GM10266 (cell line): ENCODE measurements around the gene RBKS.

Source experiments
- DNase-seq: peaks from one replicate; pipeline ENCODE4 v3.0.0; 2012; ENCODE audit errors: extremely low spot score
- TF ChIP-seq, protein P1 (sequence below): IDR thresholded peaks from 2 replicates; pipeline ENCODE4 v1.5.1; 2012; ENCODE audit warnings: mild to moderate bottlenecking, low read depth; ENCODE audit not compliant: control insufficient read depth, insufficient read depth; ENCODE audit errors: missing control alignments

RBKS gene

GRCh38 chr2:27906074-27906473 lies 15.9 kb upstream of the RBKS start:
- TF ChIP-seq, protein P1, sequence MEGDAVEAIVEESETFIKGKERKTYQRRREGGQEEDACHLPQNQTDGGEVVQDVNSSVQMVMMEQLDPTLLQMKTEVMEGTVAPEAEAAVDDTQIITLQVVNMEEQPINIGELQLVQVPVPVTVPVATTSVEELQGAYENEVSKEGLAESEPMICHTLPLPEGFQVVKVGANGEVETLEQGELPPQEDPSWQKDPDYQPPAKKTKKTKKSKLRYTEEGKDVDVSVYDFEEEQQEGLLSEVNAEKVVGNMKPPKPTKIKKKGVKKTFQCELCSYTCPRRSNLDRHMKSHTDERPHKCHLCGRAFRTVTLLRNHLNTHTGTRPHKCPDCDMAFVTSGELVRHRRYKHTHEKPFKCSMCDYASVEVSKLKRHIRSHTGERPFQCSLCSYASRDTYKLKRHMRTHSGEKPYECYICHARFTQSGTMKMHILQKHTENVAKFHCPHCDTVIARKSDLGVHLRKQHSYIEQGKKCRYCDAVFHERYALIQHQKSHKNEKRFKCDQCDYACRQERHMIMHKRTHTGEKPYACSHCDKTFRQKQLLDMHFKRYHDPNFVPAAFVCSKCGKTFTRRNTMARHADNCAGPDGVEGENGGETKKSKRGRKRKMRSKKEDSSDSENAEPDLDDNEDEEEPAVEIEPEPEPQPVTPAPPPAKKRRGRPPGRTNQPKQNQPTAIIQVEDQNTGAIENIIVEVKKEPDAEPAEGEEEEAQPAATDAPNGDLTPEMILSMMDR, result no peak
- DNase-seq, result no peak

DNA sequence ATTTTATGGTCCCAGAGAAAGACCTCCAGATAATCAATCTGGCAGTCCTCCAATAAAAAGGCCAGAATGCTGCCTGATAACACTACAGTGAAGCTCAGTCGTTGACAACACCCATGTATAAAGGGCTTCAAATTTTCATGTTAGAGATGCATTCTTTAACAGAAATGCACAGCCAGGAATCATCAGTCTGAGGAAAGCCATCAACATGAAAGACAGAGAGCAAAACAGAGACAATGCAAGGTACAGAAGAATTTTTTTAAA lies 14.1 kb upstream of the RBKS start:
- TF ChIP-seq, protein P1, result no peak
- no peak for DNase-seq

DNA sequence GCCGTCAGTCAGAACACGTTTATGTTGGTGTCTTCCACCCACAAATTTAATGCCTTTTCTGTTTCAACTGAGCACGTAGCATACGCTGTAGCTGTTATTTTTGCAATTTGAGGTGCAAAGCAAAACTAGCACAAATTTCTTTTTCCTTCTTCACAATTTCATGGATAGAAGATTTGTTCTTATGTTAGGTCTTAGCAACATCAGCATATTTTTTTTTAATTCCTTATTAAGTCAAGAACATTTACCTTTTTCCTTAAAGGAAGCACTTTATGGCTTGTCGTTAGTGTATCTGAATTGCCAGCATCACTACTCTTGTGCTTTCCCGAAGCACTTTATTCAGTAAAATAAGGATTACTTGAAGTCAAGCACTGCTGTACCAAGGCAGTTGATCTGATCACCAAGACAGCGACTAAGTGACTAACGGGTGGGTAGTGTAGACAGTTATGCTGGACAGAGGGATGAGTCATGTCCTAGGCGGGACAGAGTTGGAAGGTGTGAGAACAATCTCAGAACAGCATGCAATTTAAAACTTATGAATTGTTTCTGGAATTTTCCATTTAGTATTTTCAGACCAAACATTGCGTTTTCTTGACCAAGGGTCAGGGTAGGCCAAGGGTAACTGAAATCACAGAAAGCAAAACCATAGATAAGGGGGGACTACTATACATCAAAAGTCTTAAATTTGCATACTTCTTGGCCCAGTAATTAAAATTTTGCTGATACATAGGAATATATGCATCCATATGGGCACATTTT lies 13.6 kb upstream of the RBKS start:
- TF ChIP-seq, protein P1, result no peak
- DNase-seq, result no peak

DNA sequence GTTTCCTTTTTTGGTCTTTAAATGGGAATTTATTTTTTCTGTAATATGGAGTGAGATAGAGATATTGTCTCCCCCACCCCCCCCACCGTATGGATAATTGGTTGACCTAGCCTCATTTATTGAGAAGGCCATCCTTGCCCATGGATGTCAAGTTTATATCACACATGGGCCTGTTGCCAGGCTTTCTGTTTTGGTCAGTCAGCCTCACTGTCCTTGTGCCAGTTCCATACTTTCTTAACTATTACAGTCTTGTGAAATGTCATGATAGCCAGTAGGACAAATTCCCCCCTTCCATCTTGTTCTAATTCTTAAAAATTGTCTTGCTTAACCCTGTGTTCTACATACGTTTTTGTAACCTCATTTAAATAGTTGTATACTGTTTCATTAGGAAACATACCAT lies 12.8 kb upstream of the RBKS start:
- DNase-seq, result no peak
- TF ChIP-seq, protein P1, result no peak

GRCh38 chr2:27902098-27902497 lies 11.9 kb upstream of the RBKS start:
- TF ChIP-seq, protein P1, result no peak
- DNase-seq, result no peak

DNA sequence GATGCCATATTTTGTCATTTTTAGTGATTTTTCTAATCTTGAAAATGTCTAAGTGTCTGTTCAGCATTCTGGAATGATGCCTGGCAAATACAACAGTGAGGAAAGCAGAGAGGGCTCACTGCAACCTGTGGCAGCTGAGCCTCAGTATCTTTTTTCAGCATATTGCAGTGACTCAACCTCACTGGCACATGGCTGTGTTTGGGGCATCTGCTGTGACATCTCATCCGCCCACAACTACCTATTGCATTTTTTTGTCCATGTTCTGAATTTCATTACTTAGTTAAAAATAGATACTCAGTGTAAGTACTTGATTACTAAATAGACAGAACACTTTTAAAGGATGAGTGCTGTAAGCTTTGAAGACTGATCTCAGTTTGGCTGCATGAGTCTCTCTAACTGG lies 11.0 kb upstream of the RBKS start:
- TF ChIP-seq, protein P1, result no peak
- no peak for DNase-seq

GRCh38 chr2:27897717-27898116 lies 7.5 kb upstream of the RBKS start:
- no peak for DNase-seq
- TF ChIP-seq, protein P1, result no peak
